Activated T-cell treated with anti-CD3 and anti-CD28 coated beads, Interleukin-2, amount 50 U/mL, for 48 hours (primary cell): Measurements from ENCODE around the gene SORCS1.

Experiments
- DNase-seq, 2 experiments: peaks; one replicate each; pipeline ENCODE4 v3.0.0-alpha.2; 2020

SORCS1 gene

GRCh38 chr10:107103174-107104025 lies 61.1 kb downstream of the SORCS1 start:
- DNase-seq, result no peak

- DNase-seq, result no peak
These were observed 66.2 kb downstream of the SORCS1 start for GRCh38 chr10:107098326-107098725.

GRCh38 chr10:107094824-107095522 lies 69.5 kb downstream of the SORCS1 start:
- no peak for DNase-seq

GRCh38 chr10:107092321-107092720 lies 72.2 kb downstream of the SORCS1 start:
- DNase-seq, result no peak

- no peak for DNase-seq
These were observed 73.4 kb downstream of the SORCS1 start for GRCh38 chr10:107091126-107091525.

- no peak for DNase-seq
These were observed 78.6 kb downstream of the SORCS1 start for GRCh38 chr10:107085665-107086525.

GRCh38 chr10:107083388-107084009 lies 81.0 kb downstream of the SORCS1 start:
- DNase-seq, result no peak

GRCh38 chr10:107081644-107082043 lies 82.9 kb downstream of the SORCS1 start:
- no peak for DNase-seq

- no peak for DNase-seq
These were observed 89.4 kb downstream of the SORCS1 start for GRCh38 chr10:107075117-107075516.

GRCh38 chr10:107072786-107073185 lies 91.7 kb downstream of the SORCS1 start:
- no peak for DNase-seq

GRCh38 chr10:107072028-107072427 lies 92.5 kb downstream of the SORCS1 start:
- no peak for DNase-seq

GRCh38 chr10:107071301-107071700 lies 93.2 kb downstream of the SORCS1 start:
- no peak for DNase-seq

GRCh38 chr10:107067843-107068242 lies 96.7 kb downstream of the SORCS1 start:
- no peak for DNase-seq

- no peak for DNase-seq
These were observed 100.4 kb downstream of the SORCS1 start for GRCh38 chr10:107064075-107064474.

- no peak for DNase-seq
These were observed 104.6 kb downstream of the SORCS1 start for GRCh38 chr10:107059872-107060271.

- DNase-seq, result no peak
These were observed 105.3 kb downstream of the SORCS1 start for GRCh38 chr10:107059068-107059804.

GRCh38 chr10:107058331-107058730 lies 106.2 kb downstream of the SORCS1 start:
- no peak for DNase-seq

GRCh38 chr10:107056182-107056581 lies 108.3 kb downstream of the SORCS1 start:
- DNase-seq, result no peak

- no peak for DNase-seq
These were observed 109.9 kb downstream of the SORCS1 start for GRCh38 chr10:107054469-107055156.

- DNase-seq, result no peak
These were observed 112.7 kb downstream of the SORCS1 start for GRCh38 chr10:107051769-107052168.

- DNase-seq, result no peak
These were observed 121.0 kb downstream of the SORCS1 start for GRCh38 chr10:107043461-107043860.
